DMS53 (cell line): ENCODE data around the gene MAJIN.
"Not testable (repeated sequence)": the region's sequence is repeated elsewhere in the genome, so short reads cannot be mapped to it uniquely, and the experiment has no call there.

Experiments
- DNase-seq: peaks from one replicate; lab custom pipeline; 2025; lab: John Stamatoyannopoulos, UW

MAJIN gene

GRCh38 chr11:64990222-64990923, 18.5 kb upstream of the MAJIN start:
- DNase-seq, result no peak

GRCh38 chr11:64989416-64989815, 17.5 kb upstream of the MAJIN start:
- no peak for DNase-seq

- no peak for DNase-seq
Measured at GRCh38 chr11:64987998-64988854, 16.3 kb upstream of the MAJIN start.

- DNase-seq, result not testable (repeated sequence)
Measured at GRCh38 chr11:64983339-64983738, 11.4 kb upstream of the MAJIN start.

- DNase-seq, result no peak
Measured at GRCh38 chr11:64976651-64977050, 4.7 kb upstream of the MAJIN start.

- DNase-seq, result no peak
Measured at GRCh38 chr11:64974124-64974523, 2.2 kb upstream of the MAJIN start.

- peak; percentile 36 for DNase-seq
Measured at GRCh38 chr11:64970731-64971151, 1.2 kb downstream of the MAJIN start.

GRCh38 chr11:64969209-64969608, 2.7 kb downstream of the MAJIN start:
- peak; percentile 93 for DNase-seq

- no peak for DNase-seq
Measured at GRCh38 chr11:64967375-64967774, 4.5 kb downstream of the MAJIN start.

- no peak for DNase-seq
Measured at GRCh38 chr11:64963072-64963631, 8.8 kb downstream of the MAJIN start.

GRCh38 chr11:64960719-64961118, 11.2 kb downstream of the MAJIN start:
- DNase-seq, result no peak

GRCh38 chr11:64959498-64959897, 12.4 kb downstream of the MAJIN start:
- DNase-seq, result no peak

GRCh38 chr11:64954201-64954600, 17.7 kb downstream of the MAJIN start:
- no peak for DNase-seq

GRCh38 chr11:64951529-64951928, 20.4 kb downstream of the MAJIN start:
- no peak for DNase-seq

GRCh38 chr11:64947208-64947814, 24.6 kb downstream of the MAJIN start:
- DNase-seq, result no peak

- no peak for DNase-seq
Measured at GRCh38 chr11:64936539-64936938, 35.4 kb downstream of the MAJIN start.

- no peak for DNase-seq
Measured at GRCh38 chr11:64935359-64936081, 36.4 kb downstream of the MAJIN start, which contains the start of gene GPHA2. GPHA2 (minus strand) TSS chr11:64935893; CDS start chr11:64935460, 433 bp downstream.

- no peak for DNase-seq
Measured at GRCh38 chr11:64934682-64935358, 37.1 kb downstream of the MAJIN start.

GRCh38 chr11:64933935-64934681, 37.8 kb downstream of the MAJIN start:
- DNase-seq, result no peak

- DNase-seq, result no peak
Measured at GRCh38 chr11:64933213-64933934, 38.5 kb downstream of the MAJIN start.
